Lower leg skin (tissue), 4 donors: Measurements from ENCODE around the gene CLDN7. TPM values are rescaled to one million over a fixed set of nuclear protein-coding genes. Genes with fewer than 3 reads are reported as not detected.

Source experiments
- DNase-seq, 2 donors: peaks; one replicate each; pipeline ENCODE4 v3.0.0-alpha.2; 2019; ENCODE audit warnings: low spot score in 2 of 2
- H3K4me3 ChIP-seq: fragments of 200-600 bp; sonication (generic); 2 replicates; pipeline ENCODE4 v1.5.1; 2017; ENCODE audit warnings: mild to moderate bottlenecking, low read depth; ENCODE audit not compliant: poor library complexity, severe bottlenecking
- POLR2A ChIP-seq, 2 donors: fragments of 450-650 bp; IDR thresholded peaks; one replicate each; pipeline ENCODE4 v1.6.1; 2016 to 2017; ENCODE audit warnings: antibody characterized with exemption in 2 of 2, mild to moderate bottlenecking in 1 of 2, moderate library complexity in 1 of 2
- WGBS, 2 donors: methylation state at CpG; one replicate each; pipeline ENCODE4 v1.1.5; 2018; 5-methylcytosine and 5-hydroxymethylcytosine counted together
- intact Hi-C: fragments of 100-400 bp; cut with DNase I; formaldehyde crosslinking; loops from one replicate; pipeline ENCODE4 v1.15.0; 2023; ENCODE audit warnings: low total_unique reads
- total RNA-seq, 4 donors: library from RNA; depleted of rRNA; stranded (reverse); fragments of >200 nt; gene quantifications; one replicate each; pipeline ENCODE4 v1.1.0, GENCODE V29; 2016
- TF ChIP-seq, protein P1 (sequence below), 3 donors: fragments of 450-650 bp; IDR thresholded peaks; one replicate each; pipeline ENCODE4 v1.5.1; 2016; ENCODE audit warnings: antibody characterized with exemption in 3 of 3, mild to moderate bottlenecking in 3 of 3, moderate library complexity in 2 of 3

CLDN7 gene
- total RNA-seq, 4 donors from 2014 or later, result 6.7 to 25.6 (median 14.4) TPM

DNA sequence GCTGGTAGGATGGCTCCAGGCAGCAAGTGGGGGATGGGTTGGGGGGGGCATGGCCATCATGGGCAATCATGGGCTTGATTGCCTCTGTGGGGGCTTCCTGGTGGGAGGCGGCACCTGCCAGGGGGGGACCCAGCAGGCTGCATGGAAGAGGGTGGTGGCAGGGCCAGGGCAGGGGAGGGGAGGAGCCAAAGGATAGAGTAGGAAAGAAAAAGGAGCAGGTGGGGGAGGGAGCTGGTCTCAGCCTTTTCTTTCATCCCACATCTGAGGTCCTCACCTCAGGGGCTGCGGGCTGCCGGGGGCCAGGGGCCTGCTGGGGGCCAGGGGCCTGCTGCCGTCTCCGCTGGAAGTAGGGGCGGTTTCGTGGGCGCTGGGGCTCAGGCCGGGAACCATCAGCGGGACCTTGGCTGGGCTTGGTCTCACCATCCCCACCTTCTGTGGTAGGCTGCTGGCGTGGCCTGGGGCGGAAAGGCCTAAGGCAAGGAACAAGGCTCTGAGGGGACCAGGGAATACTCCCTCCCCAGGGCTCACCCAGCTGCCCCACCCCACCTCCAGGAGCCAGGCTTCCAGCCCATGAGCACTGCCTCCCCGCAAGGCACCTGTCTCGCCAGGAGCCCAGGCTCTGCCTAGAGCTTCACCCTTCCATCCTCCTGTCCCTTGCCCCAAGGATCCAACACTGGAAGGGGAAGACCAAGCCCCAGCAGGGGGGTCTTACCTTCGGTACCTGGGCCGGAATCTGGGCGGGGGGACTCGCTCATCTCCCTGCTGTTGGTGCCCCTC, 27.2 kb upstream of the CLDN7 start:
- intact Hi-C loops, result no loop called here
- H3K4me3 ChIP-seq, result no peak overlapping the region
- no peak for TF ChIP-seq POLR2A (IDR thresholded peaks at IDR 0.05)
- TF ChIP-seq, protein P1, sequence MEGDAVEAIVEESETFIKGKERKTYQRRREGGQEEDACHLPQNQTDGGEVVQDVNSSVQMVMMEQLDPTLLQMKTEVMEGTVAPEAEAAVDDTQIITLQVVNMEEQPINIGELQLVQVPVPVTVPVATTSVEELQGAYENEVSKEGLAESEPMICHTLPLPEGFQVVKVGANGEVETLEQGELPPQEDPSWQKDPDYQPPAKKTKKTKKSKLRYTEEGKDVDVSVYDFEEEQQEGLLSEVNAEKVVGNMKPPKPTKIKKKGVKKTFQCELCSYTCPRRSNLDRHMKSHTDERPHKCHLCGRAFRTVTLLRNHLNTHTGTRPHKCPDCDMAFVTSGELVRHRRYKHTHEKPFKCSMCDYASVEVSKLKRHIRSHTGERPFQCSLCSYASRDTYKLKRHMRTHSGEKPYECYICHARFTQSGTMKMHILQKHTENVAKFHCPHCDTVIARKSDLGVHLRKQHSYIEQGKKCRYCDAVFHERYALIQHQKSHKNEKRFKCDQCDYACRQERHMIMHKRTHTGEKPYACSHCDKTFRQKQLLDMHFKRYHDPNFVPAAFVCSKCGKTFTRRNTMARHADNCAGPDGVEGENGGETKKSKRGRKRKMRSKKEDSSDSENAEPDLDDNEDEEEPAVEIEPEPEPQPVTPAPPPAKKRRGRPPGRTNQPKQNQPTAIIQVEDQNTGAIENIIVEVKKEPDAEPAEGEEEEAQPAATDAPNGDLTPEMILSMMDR (IDR thresholded peaks at IDR 0.05), result no peak
- WGBS, 2 donors, result 73 to 84% methylated on average over 14 to 16 of the region's 18 CpGs
- no peak for DNase-seq

DNA sequence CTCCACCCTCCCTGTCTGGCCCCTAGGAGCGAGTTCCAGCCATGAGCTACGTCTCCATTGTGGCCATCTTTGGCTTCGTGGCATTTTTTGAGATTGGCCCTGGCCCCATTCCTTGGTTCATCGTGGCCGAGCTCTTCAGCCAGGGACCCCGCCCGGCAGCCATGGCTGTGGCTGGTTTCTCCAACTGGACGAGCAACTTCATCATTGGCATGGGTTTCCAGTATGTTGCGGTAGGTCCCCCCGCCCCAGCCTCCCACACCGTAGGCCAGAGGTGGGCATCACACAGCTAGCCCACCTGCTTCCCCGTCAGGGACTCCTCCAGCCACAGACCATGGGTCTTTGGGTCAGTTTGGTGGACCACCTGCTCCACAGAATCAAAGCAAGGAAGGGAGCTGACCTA, 23.4 kb upstream of the CLDN7 start:
- 86 to 89% methylated on average over 12 of the region's 12 CpGs for WGBS, 2 donors
- no peak overlapping the region for H3K4me3 ChIP-seq
- no peak for DNase-seq
- no peak for TF ChIP-seq POLR2A (IDR thresholded peaks at IDR 0.05)
- TF ChIP-seq, protein P1 (IDR thresholded peaks at IDR 0.05), result no peak
- intact Hi-C loops, result no loop called here

DNA sequence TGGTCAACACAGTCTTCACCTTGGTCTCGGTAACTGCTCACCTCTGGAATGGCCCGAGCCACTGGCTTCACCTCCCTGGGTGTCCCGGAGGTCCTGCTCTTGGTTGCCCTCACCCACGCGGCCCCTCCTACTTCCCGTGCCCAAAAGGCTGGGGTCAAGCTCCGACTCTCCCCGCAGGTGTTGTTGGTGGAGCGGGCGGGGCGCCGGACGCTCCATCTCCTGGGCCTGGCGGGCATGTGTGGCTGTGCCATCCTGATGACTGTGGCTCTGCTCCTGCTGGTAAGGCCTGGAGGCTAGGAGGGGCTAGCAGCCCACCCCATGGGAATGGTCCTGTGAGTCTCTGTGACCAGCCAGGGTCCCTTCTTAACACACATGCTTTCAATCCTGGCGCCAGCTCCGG, 22.6 kb upstream of the CLDN7 start:
- intact Hi-C loops, result no loop called here
- TF ChIP-seq, protein P1 (IDR thresholded peaks at IDR 0.05), result no peak
- TF ChIP-seq POLR2A (IDR thresholded peaks at IDR 0.05), result no peak
- H3K4me3 ChIP-seq, result no peak overlapping the region
- 91 to 95% methylated on average over 9 to 16 of the region's 16 CpGs for WGBS, 2 donors
- no peak for DNase-seq

DNA sequence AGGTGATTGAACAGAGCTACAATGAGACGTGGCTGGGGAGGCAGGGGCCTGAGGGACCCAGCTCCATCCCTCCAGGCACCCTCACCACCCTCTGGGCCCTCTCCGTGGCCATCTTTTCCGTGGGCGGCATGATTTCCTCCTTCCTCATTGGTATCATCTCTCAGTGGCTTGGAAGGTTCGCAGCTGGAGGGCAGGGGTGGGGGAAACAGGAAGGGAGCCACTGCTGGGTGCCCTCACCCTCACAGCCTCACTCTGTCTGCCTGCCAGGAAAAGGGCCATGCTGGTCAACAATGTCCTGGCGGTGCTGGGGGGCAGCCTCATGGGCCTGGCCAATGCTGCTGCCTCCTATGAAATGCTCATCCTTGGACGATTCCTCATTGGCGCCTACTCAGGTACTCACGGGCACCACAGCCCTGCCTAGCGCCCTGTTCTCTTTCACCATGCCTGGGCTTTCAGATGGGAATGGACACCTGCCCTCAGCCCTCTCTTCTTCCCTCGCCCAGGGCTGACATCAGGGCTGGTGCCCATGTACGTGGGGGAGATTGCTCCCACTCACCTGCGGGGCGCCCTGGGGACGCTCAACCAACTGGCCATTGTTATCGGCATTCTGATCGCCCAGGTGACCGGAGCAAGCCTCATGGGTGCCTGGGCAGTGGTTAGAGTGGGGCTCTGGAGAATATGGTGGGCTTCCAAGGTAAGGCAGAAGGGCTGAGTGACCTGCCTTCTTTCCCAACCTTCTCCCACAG, 21.4 kb upstream of the CLDN7 start:
- intact Hi-C loops, result no loop called here
- no peak for TF ChIP-seq POLR2A (IDR thresholded peaks at IDR 0.05)
- TF ChIP-seq, protein P1 (IDR thresholded peaks at IDR 0.05), result no peak
- no peak for DNase-seq
- WGBS, 2 donors, result 81 to 87% methylated on average over 18 of the region's 18 CpGs
- no peak overlapping the region for H3K4me3 ChIP-seq

DNA sequence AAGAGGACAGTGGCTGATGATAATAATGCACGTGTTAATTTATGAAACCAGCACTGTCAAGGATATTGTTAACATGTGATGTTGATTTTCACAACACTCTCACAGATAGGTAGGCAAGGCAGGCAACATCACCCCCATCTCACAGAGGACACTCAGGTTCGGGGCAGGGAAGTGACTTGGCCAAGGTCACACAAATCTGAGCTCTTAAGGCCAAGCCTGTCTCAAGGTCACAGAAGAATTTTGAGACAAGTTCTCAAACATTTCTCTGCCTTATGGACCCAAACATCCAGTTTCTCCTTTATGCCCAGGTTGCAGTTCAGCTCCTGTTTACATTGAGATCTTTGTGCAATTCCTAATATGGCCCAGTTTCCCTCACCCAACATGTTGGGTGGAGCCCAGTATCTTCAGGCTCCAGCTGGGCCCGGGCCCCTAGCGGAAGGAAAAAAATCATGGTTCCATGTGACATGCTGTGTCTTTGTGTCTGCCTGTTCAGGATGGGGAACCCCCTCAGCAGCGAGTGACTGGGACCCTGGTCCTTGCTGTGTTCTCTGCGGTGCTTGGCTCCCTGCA, 20.6 kb upstream of the CLDN7 start:
- WGBS, 2 donors, result 39 to 40% methylated on average over 6 of the region's 6 CpGs
- TF ChIP-seq POLR2A (IDR thresholded peaks at IDR 0.05), result no peak
- TF ChIP-seq, protein P1 (IDR thresholded peaks at IDR 0.05), result no peak
- H3K4me3 ChIP-seq, result no peak overlapping the region
- DNase-seq, result no peak
- intact Hi-C loops, result no loop called here
